DLD1 (cell line): ENCODE measurements around the gene AMIGO2.

Experiments
- in situ Hi-C: cut with HindIII; loops from 2 replicates; pipeline ENCODE4 v1.10.0; 2017; ENCODE audit warnings: low sequenced_read_pairs

AMIGO2 gene

GRCh38 chr12:47039756-47040155 is 40.0 kb downstream of the AMIGO2 start:
- in situ Hi-C loops = loop anchor here (10.0 kb wide), 1 partner anchor 85 kb away; no protein-coding TSS in a partner anchor

- in situ Hi-C loops = no loop called here
Observed at GRCh38 chr12:47039079-47039478, 40.7 kb downstream of the AMIGO2 start.

GRCh38 chr12:47038270-47038748 is 41.5 kb downstream of the AMIGO2 start:
- in situ Hi-C loops = no loop called here

- in situ Hi-C loops = no loop called here
Observed at GRCh38 chr12:47035484-47035883, 44.3 kb downstream of the AMIGO2 start.

GRCh38 chr12:47034661-47035060 is 45.1 kb downstream of the AMIGO2 start:
- in situ Hi-C loops = no loop called here

- in situ Hi-C loops = no loop called here
Observed at GRCh38 chr12:47033789-47034555, 45.8 kb downstream of the AMIGO2 start.

- in situ Hi-C loops = no loop called here
Observed at GRCh38 chr12:47033081-47033480, 46.7 kb downstream of the AMIGO2 start.

- in situ Hi-C loops = no loop called here
Observed at GRCh38 chr12:47032644-47033043, 47.1 kb downstream of the AMIGO2 start.

- in situ Hi-C loops = loop anchor here (10.0 kb wide), 1 partner anchor 655 kb away; no protein-coding TSS in a partner anchor
Observed at GRCh38 chr12:47029903-47030302, 49.9 kb downstream of the AMIGO2 start.

GRCh38 chr12:47028981-47029708 is 50.6 kb downstream of the AMIGO2 start:
- in situ Hi-C loops = loop anchor here (10.0 kb wide), 1 partner anchor 656 kb away; no protein-coding TSS in a partner anchor

- in situ Hi-C loops = loop anchor here (10.0 kb wide), 1 partner anchor 657 kb away; no protein-coding TSS in a partner anchor
Observed at GRCh38 chr12:47028186-47028585, 51.6 kb downstream of the AMIGO2 start.
